ENCODE results near the gene DBNDD1.

DBNDD1 gene

GRCh38 chr16:90037276-90037675, 18.0 kb upstream of the DBNDD1 start:
- no peak for DNase-seq

- no peak for DNase-seq
These were observed 16.6 kb upstream of the DBNDD1 start for GRCh38 chr16:90035902-90036301.

- DNase-seq = no peak
These were observed 15.2 kb upstream of the DBNDD1 start for GRCh38 chr16:90034504-90034903.

GRCh38 chr16:90033387-90033786, 14.1 kb upstream of the DBNDD1 start:
- DNase-seq = no peak

GRCh38 chr16:90032674-90033331, 13.5 kb upstream of the DBNDD1 start:
- no peak for DNase-seq

- peak in 11 of 56 donors; percentile 11 to 57 (median 17) for DNase-seq
These were observed 12.8 kb upstream of the DBNDD1 start for GRCh38 chr16:90031931-90032673.

GRCh38 chr16:90031186-90031930, 12.1 kb upstream of the DBNDD1 start:
- no peak for DNase-seq

GRCh38 chr16:90028985-90029384, 9.7 kb upstream of the DBNDD1 start:
- no peak for DNase-seq

GRCh38 chr16:90027611-90028010, 8.4 kb upstream of the DBNDD1 start:
- no peak for DNase-seq

- DNase-seq = no peak
These were observed 6.9 kb upstream of the DBNDD1 start for GRCh38 chr16:90026135-90026534.

- DNase-seq = no peak
These were observed 3.8 kb upstream of the DBNDD1 start for GRCh38 chr16:90023078-90023447.

- peak; percentile 18 to 94 (median 81) for DNase-seq
These were observed 3.2 kb upstream of the DBNDD1 start for GRCh38 chr16:90022209-90023077.

- peak in 17 of 56 donors; percentile 11 to 43 (median 23) for DNase-seq
These were observed 1.7 kb upstream of the DBNDD1 start for GRCh38 chr16:90020838-90021382.

- peak in 1 of 56 donors; percentile 11 for DNase-seq
These were observed 1.1 kb upstream of the DBNDD1 start for GRCh38 chr16:90020260-90020837.

GRCh38 chr16:90019543-90020259, 445 bp upstream of the DBNDD1 start:
- DNase-seq = peak in 2 of 56 donors; percentile 10 to 48

- no peak for DNase-seq
These were observed 982 bp downstream of the DBNDD1 start for GRCh38 chr16:90018297-90018651.

GRCh38 chr16:90016339-90016950, 2.8 kb downstream of the DBNDD1 start:
- DNase-seq = peak in 5 of 56 donors; percentile 12 to 36 (median 17)

- no peak for DNase-seq
These were observed 3.5 kb downstream of the DBNDD1 start for GRCh38 chr16:90015586-90016338.

All from nucleus accumbens (tissue), 56 donors.